HCT116 (cell line): ENCODE measurements around the gene UBASH3B. TPM values are rescaled to one million over a fixed set of nuclear protein-coding genes. Genes with fewer than 3 reads are reported as not detected.

Source experiments
- ATAC-seq: fragments of 200-7000 bp; cut with Tn5 transposase; 2 replicates; pipeline ENCODE4 v1.9.1; 2020; ENCODE audit warnings: mild to moderate bottlenecking, moderate library complexity
- BruUV-seq: library from RNA; stranded (reverse); fragments of 400-500 nt; replicated peaks from 2 replicates; lab custom pipeline; 2021; lab: Mats Ljungman, UMichigan
- CTCF ChIA-PET: fragments of 300-600 bp; sonication (Branson Sonifier 250); formaldehyde crosslinking; loops from one replicate; lab custom pipeline; 2021; ENCODE audit warnings: antibody characterized with exemption; lab: Charles Lee
- POLR2A ChIA-PET: fragments of 300-600, 350-600 bp; sonication (Branson Sonifier 250); formaldehyde crosslinking; loops from one replicate; lab custom pipeline; 2021; ENCODE audit warnings: antibody characterized with exemption; lab: Charles Lee
- RAD21 ChIA-PET, 2 experiments: fragments of 300-600 bp; sonication (Branson Sonifier 250); formaldehyde crosslinking; loops; one replicate each; lab custom pipeline; 2023; ENCODE audit warnings: low total read pairs in 2 of 2; ENCODE audit not compliant: uncharacterized antibody in 2 of 2, unreplicated experiment in 2 of 2, low non-redundant PET in 1 of 2; lab: Charles Lee
- DNase-seq: peaks from one replicate; pipeline ENCODE4 v3.0.0-alpha.2; 2010; ENCODE audit warnings: low read depth, low spot score
- H2AFZ ChIP-seq: fragments of 200-600 bp; shearing (Covaris generic), sonication (generic); 2 replicates; pipeline ENCODE4 v1.6.1; 2017; ENCODE audit warnings: low read depth, mixed run types, mixed read lengths, antibody characterized with exemption, low read length; ENCODE audit not compliant: poor library complexity, severe bottlenecking
- H3K27ac ChIP-seq: 2 replicates; pipeline ENCODE4 v1.5.1; 2012; ENCODE audit warnings: low read depth, low read length
- H3K27me3 ChIP-seq: fragments of 200-600 bp; sonication (generic); 2 replicates; pipeline ENCODE4 v1.6.1; 2016; ENCODE audit warnings: mixed run types, low read length, mixed read lengths; ENCODE audit not compliant: insufficient read depth
- H3K36me3 ChIP-seq, 2 experiments: fragments of 200-500 bp in 1 of 2; fragments of 200-600 bp in 1 of 2; sonication (Bioruptor generic) in 1 of 2; sonication (generic) in 1 of 2; 2 replicates each; pipeline versions ENCODE4 v1.5.1 to v1.6.1; 2014 to 2016; ENCODE audit warnings: low read length in 2 of 2, inconsistent platforms in 1 of 2, mixed read lengths in 1 of 2, mixed run types in 1 of 2; ENCODE audit not compliant: insufficient read depth in 2 of 2, control insufficient read depth in 1 of 2
- H3K4me1 ChIP-seq, 2 experiments: fragments of 200-600 bp in 1 of 2; sonication (generic) in 1 of 2; 2 replicates each; pipeline versions ENCODE4 v1.5.1 to v1.6.1; 2012 to 2017; ENCODE audit warnings: low read length in 2 of 2, inconsistent platforms in 1 of 2, mild to moderate bottlenecking in 1 of 2, mixed read lengths in 1 of 2, mixed run types in 1 of 2, moderate library complexity in 1 of 2; ENCODE audit not compliant: insufficient read depth in 2 of 2, control insufficient read depth in 1 of 2
- H3K4me2 ChIP-seq: fragments of 200-600 bp; sonication (generic); 2 replicates; pipeline ENCODE4 v1.6.1; 2017; ENCODE audit warnings: mixed run types, low read length, mixed read lengths
- H3K4me3 ChIP-seq, 2 experiments: fragments of 200-600 bp in 1 of 2; sonication (generic) in 1 of 2; replicated peaks in 1 of 2; 2 replicates each; pipeline ENCODE4 v1.5.1; 2011 to 2016; ENCODE audit warnings: low read length in 2 of 2, control low read depth in 1 of 2, low read depth in 1 of 2, mild to moderate bottlenecking in 1 of 2, mixed read lengths in 1 of 2, mixed run types in 1 of 2
- H3K79me2 ChIP-seq: fragments of 200-600 bp; sonication (generic); 2 replicates; pipeline ENCODE4 v1.6.1; 2017; ENCODE audit warnings: mild to moderate bottlenecking, mixed run types, low read length, moderate library complexity, mixed read lengths; ENCODE audit not compliant: insufficient read depth
- H3K9ac ChIP-seq: fragments of 200-600 bp; sonication (generic); 2 replicates; pipeline ENCODE4 v1.6.1; 2016; ENCODE audit warnings: low read length, mixed read lengths
- H3K9me2 ChIP-seq: fragments of 200-600 bp; sonication (generic), shearing (Covaris generic); 2 replicates; pipeline ENCODE4 v1.6.1; 2017; ENCODE audit warnings: mixed run types, mild to moderate bottlenecking, moderate library complexity; ENCODE audit not compliant: insufficient read depth
- H3K9me3 ChIP-seq, 2 experiments: fragments of 200-500 bp in 1 of 2; fragments of 200-600 bp in 1 of 2; sonication (Bioruptor generic) in 1 of 2; sonication (generic) in 1 of 2; 2 replicates each; pipeline ENCODE4 v1.6.1; 2014 to 2017; ENCODE audit warnings: low read length in 2 of 2, mixed read lengths in 2 of 2, inconsistent platforms in 1 of 2, low read depth in 1 of 2, mild to moderate bottlenecking in 1 of 2, mixed run types in 1 of 2, moderate library complexity in 1 of 2; ENCODE audit not compliant: control insufficient read depth in 1 of 2, insufficient read depth in 1 of 2
- H4K20me1 ChIP-seq: fragments of 200-600 bp; sonication (generic), shearing (Covaris generic); 2 replicates; pipeline ENCODE4 v1.6.1; 2017; ENCODE audit warnings: mixed run types, mild to moderate bottlenecking, moderate library complexity; ENCODE audit not compliant: insufficient read depth
- ATF3 ChIP-seq: IDR thresholded peaks from 2 replicates; pipeline ENCODE4 v1.6.1; 2012
- CTCF ChIP-seq, 3 experiments: fragments of 200-600 bp in 1 of 3; sonication (generic) in 1 of 3; IDR thresholded peaks in 2 of 3; conservative IDR thresholded peaks in 1 of 3; 2 replicates each; pipeline ENCODE4 v1.5.1; 2012 to 2017; ENCODE audit warnings: low read depth in 2 of 3, low read length in 2 of 3, antibody characterized with exemption in 1 of 3, borderline replicate concordance in 1 of 3, control low read depth in 1 of 3, mild to moderate bottlenecking in 1 of 3, mixed read lengths in 1 of 3, mixed run types in 1 of 3, moderate library complexity in 1 of 3; ENCODE audit not compliant: insufficient read depth in 1 of 3
- EZH2phosphoT487 ChIP-seq: fragments of 200-600 bp; IDR thresholded peaks from 2 replicates; pipeline ENCODE4 v1.6.1; 2018; ENCODE audit warnings: antibody characterized with exemption, borderline replicate concordance
- JUND ChIP-seq: IDR thresholded peaks from 2 replicates; pipeline ENCODE4 v1.6.1; 2012
- POLR2AphosphoS5 ChIP-seq: IDR thresholded peaks from 2 replicates; pipeline ENCODE4 v1.6.1; 2011; ENCODE audit warnings: mild to moderate bottlenecking, low read depth, low read length, moderate library complexity
- YY1 ChIP-seq: IDR thresholded peaks from 2 replicates; pipeline ENCODE4 v1.6.1; 2011; ENCODE audit warnings: low read length, low read depth, moderate library complexity, mild to moderate bottlenecking; ENCODE audit not compliant: insufficient replicate concordance; ENCODE audit errors: extremely low read depth
- ZFX ChIP-seq: fragments of 450-650 bp; IDR thresholded peaks from 2 replicates; pipeline ENCODE4 v1.6.1; 2017
- ZNF274 ChIP-seq: fragments of 200-500 bp; sonication (Bioruptor generic); IDR thresholded peaks from 2 replicates; pipeline ENCODE4 v1.6.1; 2014; ENCODE audit warnings: mild to moderate bottlenecking, low read depth, low read length, inconsistent platforms
- intact Hi-C: fragments of 100-400 bp; cut with micrococcal nuclease; formaldehyde crosslinking; loops from 2 replicates; pipeline ENCODE4 v1.10.0; 2022
- total RNA-seq: library from RNA; stranded (reverse); gene quantifications from one replicate; pipeline ENCODE4 v1.2.1, GENCODE V29; 2021; ENCODE audit not compliant: unreplicated experiment
- TF ChIP-seq, protein P1 (sequence below): IDR thresholded peaks from 2 replicates; pipeline ENCODE4 v1.6.1; 2012
- TF ChIP-seq, protein P2 (sequence below): IDR thresholded peaks from 2 replicates; pipeline ENCODE4 v1.6.1; 2011; ENCODE audit warnings: mild to moderate bottlenecking, low read length, moderate library complexity; ENCODE audit not compliant: insufficient replicate concordance; ENCODE audit errors: extremely low read depth

Gene UBASH3B
- total RNA-seq, 1 experiment from 2014 or later: 40.3 TPM

DNA sequence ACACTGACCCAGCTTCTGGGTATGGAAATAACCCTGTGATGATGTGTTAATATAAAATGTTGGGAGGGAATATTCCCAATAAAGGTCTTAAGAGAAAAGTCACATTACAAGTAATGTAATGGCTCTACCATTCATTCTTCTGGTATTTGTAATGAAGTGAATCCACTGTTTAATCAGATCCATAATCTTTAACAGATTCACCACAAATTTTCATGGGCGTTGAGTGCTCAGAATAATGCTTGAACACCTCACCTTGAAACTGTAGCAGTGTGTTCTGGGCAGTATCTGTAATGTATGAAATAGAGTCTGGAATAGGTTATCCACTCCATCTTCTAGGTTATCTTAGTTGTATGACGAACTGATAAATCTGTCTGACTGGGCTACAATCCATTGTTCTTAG is 156.2 kb downstream of the UBASH3B start (continued):
- TF ChIP-seq YY1: no peak
- TF ChIP-seq ZNF274: no peak
- TF ChIP-seq ATF3: no peak
- no peak for TF ChIP-seq POLR2AphosphoS5
- TF ChIP-seq JUND: no peak
- no peak for TF ChIP-seq ZFX

DNA sequence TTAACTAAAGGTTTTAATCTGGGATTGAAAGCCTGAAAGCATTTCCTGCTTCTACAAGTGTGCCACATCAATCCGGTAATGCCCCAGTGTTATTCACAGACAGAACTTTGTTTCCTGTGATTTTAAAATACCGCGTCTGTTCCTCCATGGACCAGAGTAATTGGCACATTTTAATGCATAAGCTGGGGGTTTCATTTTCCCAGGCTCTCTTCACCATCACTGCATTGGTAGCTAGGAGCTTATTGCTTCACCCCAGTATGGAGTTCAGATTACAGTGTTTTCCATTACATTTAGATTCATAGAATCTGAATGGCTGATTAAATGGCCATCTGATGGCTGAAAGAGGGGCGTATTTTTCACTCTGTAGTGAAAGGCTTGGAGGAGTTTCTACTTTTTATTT is 157.1 kb downstream of the UBASH3B start:
- Histone ChIP-seq H2AFZ (no peak overlapping the region), H4K20me1 (no peaks in the 10 kb centered on the region), H3K36me3 (no peaks in the 10 kb centered on the region), H3K4me2 (no peak overlapping the region), H3K4me1 (peaks cover 12 to 17% of the 10 kb centered on the region in 2 experiments), H3K4me3 (no peak overlapping the region), H3K27me3 (no peaks in the 10 kb centered on the region), H3K9me2 (no peaks in the 10 kb centered on the region), H3K27ac (no peak overlapping the region), H3K9me3 (no peaks in the 10 kb centered on the region), H3K9ac (no peak overlapping the region), H3K79me2 (no peaks in the 10 kb centered on the region)
- no peak for ATAC-seq
- DNase-seq: no peak
- ChIA-PET RAD21 (no interaction called here), CTCF (interaction anchor here (0.9 kb wide), 1 partner anchor 42 kb away, joined by 3 read pairs; no protein-coding TSS in a partner anchor), POLR2A (no interaction called here)
- BruUV-seq: no TSS peak
- TF ChIP-seq, protein P1, sequence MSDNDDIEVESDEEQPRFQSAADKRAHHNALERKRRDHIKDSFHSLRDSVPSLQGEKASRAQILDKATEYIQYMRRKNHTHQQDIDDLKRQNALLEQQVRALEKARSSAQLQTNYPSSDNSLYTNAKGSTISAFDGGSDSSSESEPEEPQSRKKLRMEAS: no peak
- TF ChIP-seq YY1: no peak
- TF ChIP-seq, protein P2, sequence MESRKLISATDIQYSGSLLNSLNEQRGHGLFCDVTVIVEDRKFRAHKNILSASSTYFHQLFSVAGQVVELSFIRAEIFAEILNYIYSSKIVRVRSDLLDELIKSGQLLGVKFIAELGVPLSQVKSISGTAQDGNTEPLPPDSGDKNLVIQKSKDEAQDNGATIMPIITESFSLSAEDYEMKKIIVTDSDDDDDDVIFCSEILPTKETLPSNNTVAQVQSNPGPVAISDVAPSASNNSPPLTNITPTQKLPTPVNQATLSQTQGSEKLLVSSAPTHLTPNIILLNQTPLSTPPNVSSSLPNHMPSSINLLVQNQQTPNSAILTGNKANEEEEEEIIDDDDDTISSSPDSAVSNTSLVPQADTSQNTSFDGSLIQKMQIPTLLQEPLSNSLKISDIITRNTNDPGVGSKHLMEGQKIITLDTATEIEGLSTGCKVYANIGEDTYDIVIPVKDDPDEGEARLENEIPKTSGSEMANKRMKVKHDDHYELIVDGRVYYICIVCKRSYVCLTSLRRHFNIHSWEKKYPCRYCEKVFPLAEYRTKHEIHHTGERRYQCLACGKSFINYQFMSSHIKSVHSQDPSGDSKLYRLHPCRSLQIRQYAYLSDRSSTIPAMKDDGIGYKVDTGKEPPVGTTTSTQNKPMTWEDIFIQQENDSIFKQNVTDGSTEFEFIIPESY: no peak
- no peak for TF ChIP-seq EZH2phosphoT487
- no peak for TF ChIP-seq POLR2AphosphoS5
- TF ChIP-seq CTCF (IDR thresholded peaks at IDR 0.05 in 2 of 3, conservative IDR thresholded peaks at IDR 0.05 in 1 of 3; ENCODE audit: borderline replicate concordance in 1 of 3, insufficient read depth in 1 of 3, low read depth in 2 of 3, low read length in 2 of 3): no peak
- TF ChIP-seq JUND: no peak
- intact Hi-C loops: no loop called here
